Stimulated activated memory B cell treated with anti-CD40 and anti-IgM and Interleukin-4, amounts not matched to agents 10 μg/mL and 1 μg/mL and 100 μg/mL, for 72 hours (primary cell): ENCODE measurements around the gene BRD9.
A peak's percentile ranks its signal among the peaks of the same experiment; 100 is the strongest.
"Not testable (repeated sequence)": the region's sequence is repeated elsewhere in the genome, so short reads cannot be mapped to it uniquely, and the experiment has no call there.

Experiments used
- ATAC-seq: fragments of 150-1000 bp; cut with Tn5 transposase; 2 replicates; pipeline ENCODE4 v1.10.0; 2021
- H3K27ac Mint-ChIP-seq: one replicate; pipeline ENCODE4 v1.8.0; 2022; ENCODE audit warnings: mild to moderate bottlenecking, mixed read lengths
- H3K27me3 Mint-ChIP-seq: one replicate; pipeline ENCODE4 v1.8.0; 2022; ENCODE audit warnings: mixed read lengths
- H3K36me3 Mint-ChIP-seq: one replicate; pipeline ENCODE4 v1.8.0; 2022; ENCODE audit warnings: mixed read lengths
- H3K4me1 Mint-ChIP-seq: one replicate; pipeline ENCODE4 v1.8.0; 2022; ENCODE audit warnings: mixed read lengths
- H3K4me3 Mint-ChIP-seq: one replicate; pipeline ENCODE4 v1.8.0; 2022; ENCODE audit warnings: mild to moderate bottlenecking, moderate library complexity, mixed read lengths
- H3K9me3 Mint-ChIP-seq: one replicate; pipeline ENCODE4 v1.8.0; 2022; ENCODE audit warnings: mixed read lengths

BRD9 gene

GRCh38 chr5:863244-863805 lies 29.3 kb downstream of the BRD9 start:
- no peak for ATAC-seq
- Mint-ChIP-seq H3K9me3 (no peaks in the 10 kb centered on the region), H3K27ac (no peak overlapping the region), H3K4me3 (no peak overlapping the region), H3K4me1 (no peaks in the 10 kb centered on the region), H3K36me3 (peaks cover 50% of the 10 kb centered on the region), H3K27me3 (no peaks in the 10 kb centered on the region)

GRCh38 chr5:862367-863243 lies 30.0 kb downstream of the BRD9 start:
- no peak for ATAC-seq
- no peaks in the 10 kb centered on the region for H3K27me3 Mint-ChIP-seq
- no peaks in the 10 kb centered on the region for H3K9me3 Mint-ChIP-seq
- no peak overlapping the region for H3K4me3 Mint-ChIP-seq
- no peaks in the 10 kb centered on the region for H3K4me1 Mint-ChIP-seq
- H3K27ac Mint-ChIP-seq = no peak overlapping the region
- H3K36me3 Mint-ChIP-seq = peaks cover 43% of the 10 kb centered on the region

- no peak for ATAC-seq
- Mint-ChIP-seq H3K27ac (no peak overlapping the region), H3K4me3 (no peak overlapping the region), H3K9me3 (no peaks in the 10 kb centered on the region), H3K27me3 (no peaks in the 10 kb centered on the region), H3K4me1 (no peaks in the 10 kb centered on the region), H3K36me3 (peaks cover 34% of the 10 kb centered on the region)
These were observed 30.9 kb downstream of the BRD9 start for GRCh38 chr5:861442-862366.

GRCh38 chr5:860506-861150 lies 32.0 kb downstream of the BRD9 start:
- H3K36me3 Mint-ChIP-seq = peaks cover 27% of the 10 kb centered on the region
- peak; percentile 31 for ATAC-seq
- no peaks in the 10 kb centered on the region for H3K27me3 Mint-ChIP-seq
- no peak overlapping the region for H3K4me3 Mint-ChIP-seq
- no peak overlapping the region for H3K27ac Mint-ChIP-seq
- no peaks in the 10 kb centered on the region for H3K4me1 Mint-ChIP-seq
- no peaks in the 10 kb centered on the region for H3K9me3 Mint-ChIP-seq

- ATAC-seq = no peak
- Mint-ChIP-seq H3K36me3 (peaks cover 20% of the 10 kb centered on the region), H3K4me1 (no peaks in the 10 kb centered on the region), H3K27ac (no peak overlapping the region), H3K4me3 (no peak overlapping the region), H3K27me3 (no peaks in the 10 kb centered on the region), H3K9me3 (no peaks in the 10 kb centered on the region)
These were observed 32.8 kb downstream of the BRD9 start for GRCh38 chr5:859798-860296.

- Mint-ChIP-seq H3K27me3 (no peaks in the 10 kb centered on the region), H3K4me1 (no peaks in the 10 kb centered on the region), H3K9me3 (no peaks in the 10 kb centered on the region), H3K36me3 (peaks cover 20% of the 10 kb centered on the region), H3K4me3 (no peak overlapping the region), H3K27ac (no peak overlapping the region)
- ATAC-seq = no peak
These were observed 33.2 kb downstream of the BRD9 start for GRCh38 chr5:859391-859790.

GRCh38 chr5:858726-859125 lies 33.9 kb downstream of the BRD9 start:
- H3K27me3 Mint-ChIP-seq = no peaks in the 10 kb centered on the region
- H3K4me1 Mint-ChIP-seq = no peaks in the 10 kb centered on the region
- no peaks in the 10 kb centered on the region for H3K9me3 Mint-ChIP-seq
- ATAC-seq = no peak
- peaks cover 13% of the 10 kb centered on the region for H3K36me3 Mint-ChIP-seq
- no peak overlapping the region for H3K4me3 Mint-ChIP-seq
- H3K27ac Mint-ChIP-seq = no peak overlapping the region

GRCh38 chr5:856531-857425 lies 35.8 kb downstream of the BRD9 start:
- H3K4me1 Mint-ChIP-seq = no peaks in the 10 kb centered on the region
- no peak for ATAC-seq

GRCh38 chr5:855771-856530 lies 36.6 kb downstream of the BRD9 start:
- Mint-ChIP-seq H3K4me3 (no peak overlapping the region), H3K9me3 (no peaks in the 10 kb centered on the region), H3K27me3 (peaks cover 12% of the 10 kb centered on the region), H3K4me1 (no peaks in the 10 kb centered on the region), H3K27ac (no peak overlapping the region), H3K36me3 (peaks cover 5% of the 10 kb centered on the region)
- no peak for ATAC-seq

More at GRCh38 chr5:856531-857425, 35.8 kb downstream of the BRD9 start:
- Mint-ChIP-seq H3K4me3 (no peak overlapping the region), H3K9me3 (no peaks in the 10 kb centered on the region), H3K27ac (no peak overlapping the region), H3K36me3 (peaks cover 6% of the 10 kb centered on the region), H3K27me3 (peaks cover 10% of the 10 kb centered on the region)

- no peaks in the 10 kb centered on the region for H3K36me3 Mint-ChIP-seq
- ATAC-seq = no peak
- H3K4me1 Mint-ChIP-seq = no peaks in the 10 kb centered on the region
- peaks cover 12% of the 10 kb centered on the region for H3K27me3 Mint-ChIP-seq
- H3K4me3 Mint-ChIP-seq = no peak overlapping the region
- H3K27ac Mint-ChIP-seq = no peak overlapping the region
- no peaks in the 10 kb centered on the region for H3K9me3 Mint-ChIP-seq
These were observed 37.4 kb downstream of the BRD9 start for GRCh38 chr5:854966-855743.

GRCh38 chr5:854217-854616 lies 38.4 kb downstream of the BRD9 start:
- Mint-ChIP-seq H3K36me3 (no peaks in the 10 kb centered on the region), H3K4me1 (no peaks in the 10 kb centered on the region), H3K4me3 (no peak overlapping the region), H3K27me3 (peaks cover 12% of the 10 kb centered on the region), H3K9me3 (no peaks in the 10 kb centered on the region), H3K27ac (no peak overlapping the region)
- no peak for ATAC-seq

- not testable (repeated sequence) for H3K27ac Mint-ChIP-seq, ATAC-seq, H3K4me1 Mint-ChIP-seq
These were observed 39.0 kb downstream of the BRD9 start for GRCh38 chr5:853416-854090.

More at GRCh38 chr5:853416-854090, 39.0 kb downstream of the BRD9 start:
- H3K36me3 Mint-ChIP-seq, H3K4me3 Mint-ChIP-seq, H3K9me3 Mint-ChIP-seq: not testable (repeated sequence)
- H3K27me3 Mint-ChIP-seq = peaks cover 12% of the 10 kb centered on the region
